Measurements from ENCODE around the gene GPNMB. TPM values are rescaled to one million over a fixed set of nuclear protein-coding genes. Genes with fewer than 3 reads are reported as not detected.

Gene GPNMB
- total RNA-seq, 2 experiments from 2014 or later, result 1.2 to 1.5 TPM

GRCh38 chr7:23291957-23292560 is 45.5 kb downstream of the GPNMB start:
- H3K4me3 Mint-ChIP-seq, result no peak overlapping the region
- CTCF ChIA-PET, result interaction anchor here (0.9 to 1.6 kb wide), 7 partner anchors 12 to 55 kb away, joined by 3 to 10 read pairs (median 4); no protein-coding TSS in a partner anchor
- H3K27ac Mint-ChIP-seq, result no peak overlapping the region
- no peaks in the 10 kb centered on the region for H3K27me3 Mint-ChIP-seq
- POLR2A ChIA-PET, result no interaction called here
- peaks cover 10% of the 10 kb centered on the region for H3K4me1 Mint-ChIP-seq (ENCODE audit: low read depth)
- intact Hi-C loops (cut with micrococcal nuclease), result no loop called here
- DNase-seq (no peak), ATAC-seq (no peak)
- H3K9me3 Mint-ChIP-seq, result no peaks in the 10 kb centered on the region
- TF ChIP-seq CTCF (IDR thresholded peaks at IDR 0.05), result no peak
- H3K36me3 Mint-ChIP-seq (ENCODE audit: low read depth), result no peaks in the 10 kb centered on the region

DNA sequence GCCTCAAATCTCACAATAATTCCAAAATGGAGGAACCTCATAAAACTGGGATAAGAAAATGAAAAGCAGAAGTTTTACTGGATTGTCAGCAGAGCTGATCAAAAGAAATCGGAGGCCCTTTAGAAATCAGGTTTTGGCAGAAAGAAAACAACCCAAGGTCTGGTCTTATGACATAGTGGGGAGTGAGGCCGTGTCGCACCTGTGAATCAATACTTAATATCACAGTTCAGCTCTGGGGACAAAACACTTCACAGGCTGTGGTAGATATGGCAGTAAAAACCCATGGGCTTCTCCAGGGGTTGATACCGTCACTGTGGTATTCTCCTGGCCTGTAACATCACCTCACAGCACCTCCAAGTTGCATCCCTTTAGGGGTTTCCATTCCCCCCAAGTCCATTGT is 46.0 kb downstream of the GPNMB start:
- no peaks in the 10 kb centered on the region for H3K27me3 Mint-ChIP-seq
- POLR2A ChIA-PET, result no interaction called here
- H3K4me1 Mint-ChIP-seq (ENCODE audit: low read depth), result peaks cover 7% of the 10 kb centered on the region
- no peak overlapping the region for H3K27ac Mint-ChIP-seq
- no peaks in the 10 kb centered on the region for H3K36me3 Mint-ChIP-seq (ENCODE audit: low read depth)
- DNase-seq (no peak), ATAC-seq (no peak)
- no peak overlapping the region for H3K4me3 Mint-ChIP-seq
- CTCF ChIA-PET, result interaction anchor here (0.9 to 1.4 kb wide), 2 partner anchors 20 to 30 kb away, joined by 3 to 10 read pairs; no protein-coding TSS in a partner anchor
- no peaks in the 10 kb centered on the region for H3K9me3 Mint-ChIP-seq
- no peak for TF ChIP-seq CTCF (IDR thresholded peaks at IDR 0.05)
- intact Hi-C loops (cut with micrococcal nuclease), result no loop called here

DNA sequence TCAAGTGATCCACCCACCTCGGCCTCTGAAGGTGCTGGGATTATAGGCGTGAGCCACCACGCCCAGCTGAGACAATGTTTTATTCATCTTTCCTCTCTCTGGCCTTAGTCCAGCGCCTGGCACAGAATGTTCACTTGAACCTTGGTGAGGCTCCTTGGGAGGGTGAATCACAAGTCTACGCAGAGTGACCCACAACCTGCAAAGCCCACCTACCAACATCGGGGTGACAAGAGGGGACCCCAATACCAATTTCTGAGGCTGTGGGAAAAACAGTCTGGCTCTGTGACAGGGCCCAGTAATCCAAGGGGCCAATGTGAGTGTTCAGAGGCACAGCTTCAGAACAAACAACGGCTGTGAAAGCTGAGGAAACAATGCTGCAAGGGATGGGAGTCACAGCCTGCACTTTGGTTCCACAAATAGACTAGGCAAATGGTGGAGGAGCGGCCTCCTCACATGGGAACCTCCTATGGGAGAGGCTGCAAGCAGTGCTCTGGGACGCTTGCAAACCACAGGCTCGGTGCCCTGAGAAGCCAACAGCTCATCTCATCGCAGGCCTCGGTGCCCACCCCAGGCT is 47.0 kb downstream of the GPNMB start:
- POLR2A ChIA-PET, result interaction anchor here (1.5 kb wide), 1 partner anchor 187 kb away, joined by 3 read pairs; no protein-coding TSS in a partner anchor
- H3K4me3 Mint-ChIP-seq, result no peak overlapping the region
- no peak overlapping the region for H3K27ac Mint-ChIP-seq

DNA sequence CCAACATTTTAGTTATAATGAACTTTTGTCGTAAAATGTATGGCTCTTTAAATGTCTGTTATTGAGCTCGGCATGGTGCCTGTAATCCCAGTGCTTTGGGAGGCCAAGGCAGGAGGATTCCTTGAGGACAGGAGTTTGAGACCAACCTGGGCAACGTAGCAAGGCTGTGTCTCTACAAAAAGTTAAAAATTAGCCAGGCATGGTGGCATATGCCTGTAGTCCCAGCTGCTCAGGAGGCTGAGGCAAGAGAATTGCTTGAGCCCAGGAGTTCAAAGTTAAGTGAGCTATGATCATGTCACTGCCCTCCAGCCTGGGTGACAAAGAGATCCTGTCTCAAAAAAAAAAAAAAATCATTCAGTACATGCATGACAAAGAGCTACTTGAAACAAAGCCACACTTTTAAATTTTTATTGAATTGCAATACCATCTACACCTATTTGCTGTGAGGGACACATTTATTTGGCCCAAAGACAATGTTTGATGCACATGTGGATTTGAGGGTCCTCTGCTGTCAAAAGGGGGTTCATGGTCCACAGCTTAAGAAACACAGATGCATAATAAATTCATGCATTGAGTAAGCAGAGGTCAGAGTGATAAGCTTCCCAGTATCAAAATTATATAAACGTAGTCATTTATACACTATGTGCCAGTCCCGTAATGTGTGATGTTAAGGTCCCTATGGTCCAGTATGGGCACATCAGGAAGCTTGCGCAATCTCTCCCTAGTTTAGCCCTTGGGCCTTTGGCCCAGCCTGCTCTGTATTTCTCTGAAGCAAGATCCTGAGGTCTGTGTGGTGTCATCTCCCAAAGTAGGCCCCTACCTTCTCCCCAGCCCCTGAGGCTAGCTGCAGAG is 48.2 kb downstream of the GPNMB start:
- POLR2A ChIA-PET, result interaction anchor here (1.5 kb wide), 1 partner anchor 188 kb away, joined by 3 read pairs; no protein-coding TSS in a partner anchor

More for the DNA sequence above, 47.0 kb downstream of the GPNMB start:
- TF ChIP-seq CTCF (IDR thresholded peaks at IDR 0.05), result no peak
- DNase-seq (no peak), ATAC-seq (no peak)
- CTCF ChIA-PET, result interaction anchor here (1.0 to 1.4 kb wide), 2 partner anchors 9 to 21 kb away, joined by 3 to 10 read pairs; no protein-coding TSS in a partner anchor
- H3K36me3 Mint-ChIP-seq (ENCODE audit: low read depth), result no peaks in the 10 kb centered on the region
- no peaks in the 10 kb centered on the region for H3K27me3 Mint-ChIP-seq
- intact Hi-C loops (cut with micrococcal nuclease), result no loop called here
- H3K4me1 Mint-ChIP-seq (ENCODE audit: low read depth), result peaks cover 8% of the 10 kb centered on the region
- no peaks in the 10 kb centered on the region for H3K9me3 Mint-ChIP-seq

More for the DNA sequence above, 48.2 kb downstream of the GPNMB start:
- no peak for ATAC-seq
- no peak for TF ChIP-seq CTCF (IDR thresholded peaks at IDR 0.05)
- Mint-ChIP-seq H3K27me3 (no peaks in the 10 kb centered on the region), H3K9me3 (no peaks in the 10 kb centered on the region), H3K36me3 (ENCODE audit: low read depth) (peaks cover 1% of the 10 kb centered on the region), H3K4me1 (ENCODE audit: low read depth) (peaks cover 9% of the 10 kb centered on the region), H3K27ac (no peak overlapping the region), H3K4me3 (no peak overlapping the region)
- intact Hi-C loops (cut with micrococcal nuclease), result no loop called here
- DNase-seq, result no peak
- CTCF ChIA-PET, result interaction anchor here (0.9 to 2.1 kb wide), 5 partner anchors 8 to 22 kb away, joined by 3 to 12 read pairs (median 4); no protein-coding TSS in a partner anchor

Data from activated CD8-positive, alpha-beta T cell treated with anti-CD3 and anti-CD28 coated beads for 36 hours (primary cell).